IMR-90 (cell line): ENCODE measurements around the gene TFB1M. TPM values are rescaled to one million over a fixed set of nuclear protein-coding genes. Genes with fewer than 3 reads are reported as not detected.

ENCODE experiments used
- ATAC-seq: fragments of 200-7000 bp; cut with Tn5 transposase; 2 replicates; pipeline ENCODE4 v1.9.1; 2020; ENCODE audit warnings: low read depth, mild to moderate bottlenecking, moderate library complexity
- BruUV-seq: library from RNA; stranded (reverse); fragments of 400-500 nt; replicated peaks from 2 replicates; lab custom pipeline; 2021; lab: Mats Ljungman, UMichigan
- CTCF ChIA-PET: fragments of 300-600 bp; formaldehyde crosslinking; extraction: SDS; loops from one replicate; lab custom pipeline; 2021; ENCODE audit warnings: antibody characterized with exemption; lab: Yijun Ruan, JAX
- POLR2A ChIA-PET: fragments of 300-600 bp; sonication (Branson Sonifier 250); formaldehyde crosslinking; loops from one replicate; lab custom pipeline; 2022; ENCODE audit warnings: antibody characterized with exemption; ENCODE audit not compliant: unreplicated experiment; lab: Charles Lee
- DNase-seq: peaks from one replicate; pipeline ENCODE4 v3.0.0; 2013
- H2AFZ ChIP-seq: replicated peaks from 2 replicates; pipeline ENCODE3; 2013; ENCODE audit warnings: low read length, mild to moderate bottlenecking; ENCODE audit not compliant: poor library complexity
- H2AK5ac ChIP-seq: 2 replicates; pipeline ENCODE4 v1.6.1; 2013; ENCODE audit warnings: low read depth, low read length, inconsistent platforms
- H2AK9ac ChIP-seq: replicated peaks from 2 replicates; pipeline ENCODE3; 2013; ENCODE audit warnings: mild to moderate bottlenecking, low read depth, low read length, moderate library complexity; ENCODE audit not compliant: poor library complexity
- H2BK120ac ChIP-seq: 2 replicates; pipeline ENCODE4 v1.6.1; 2013; ENCODE audit warnings: low read depth, low read length, inconsistent platforms
- H2BK15ac ChIP-seq: 3 replicates; pipeline ENCODE4 v1.6.1; 2013; ENCODE audit warnings: low read depth, low read length, inconsistent platforms
- H2BK20ac ChIP-seq: 2 replicates; pipeline ENCODE4 v1.6.1; 2013; ENCODE audit warnings: low read depth, mild to moderate bottlenecking, inconsistent platforms, low read length, moderate library complexity
- H2BK5ac ChIP-seq: 2 replicates; pipeline ENCODE4 v1.6.1; 2013; ENCODE audit warnings: mild to moderate bottlenecking, low read depth, low read length, inconsistent platforms; ENCODE audit not compliant: poor library complexity, severe bottlenecking
- H3K14ac ChIP-seq: replicated peaks from 2 replicates; pipeline ENCODE4 v1.6.1; 2013; ENCODE audit warnings: low read depth, low read length, inconsistent platforms
- H3K18ac ChIP-seq: 2 replicates; pipeline ENCODE4 v1.6.1; 2013; ENCODE audit warnings: low read depth, low read length, control low read depth
- H3K23ac ChIP-seq: 2 replicates; pipeline ENCODE4 v1.6.1; 2013; ENCODE audit warnings: low read depth, low read length, inconsistent platforms
- H3K27ac ChIP-seq: 2 replicates; pipeline ENCODE4 v1.5.1; 2013; ENCODE audit warnings: mild to moderate bottlenecking, control low read depth, low read length; ENCODE audit not compliant: insufficient read depth
- H3K27me3 ChIP-seq: 2 replicates; pipeline ENCODE4 v1.6.1; 2013; ENCODE audit warnings: low read length; ENCODE audit not compliant: control insufficient read depth, insufficient read depth
- H3K36me3 ChIP-seq: 2 replicates; pipeline ENCODE4 v1.6.1; 2013; ENCODE audit warnings: low read length, mixed read lengths; ENCODE audit not compliant: control insufficient read depth, insufficient read depth
- H3K4ac ChIP-seq: 2 replicates; pipeline ENCODE4 v1.6.1; 2013; ENCODE audit warnings: low read depth, low read length, inconsistent platforms
- H3K4me1 ChIP-seq: 2 replicates; pipeline ENCODE4 v1.6.1; 2013; ENCODE audit warnings: low read length, mixed read lengths; ENCODE audit not compliant: control insufficient read depth, insufficient read depth
- H3K4me2 ChIP-seq: 2 replicates; pipeline ENCODE4 v1.6.1; 2013; ENCODE audit warnings: low read depth, mild to moderate bottlenecking, control low read depth, low read length, moderate library complexity
- H3K4me3 ChIP-seq: 2 replicates; pipeline ENCODE4 v1.5.1; 2013; ENCODE audit warnings: low read depth, mild to moderate bottlenecking, control low read depth, low read length, moderate library complexity; ENCODE audit not compliant: insufficient read depth
- H3K56ac ChIP-seq: 2 replicates; pipeline ENCODE4 v1.6.1; 2013; ENCODE audit warnings: low read length, inconsistent platforms; ENCODE audit not compliant: insufficient read depth; ENCODE audit errors: extremely low read depth
- H3K79me1 ChIP-seq, 2 experiments: 2 replicates each; pipeline ENCODE4 v1.6.1; 2013; ENCODE audit warnings: low read length in 2 of 2, inconsistent platforms in 1 of 2, low read depth in 1 of 2
- H3K9ac ChIP-seq: 2 replicates; pipeline ENCODE4 v1.6.1; 2013; ENCODE audit warnings: low read depth, low read length, control low read depth
- H3K9me1 ChIP-seq: 2 replicates; pipeline ENCODE4 v1.6.1; 2013; ENCODE audit warnings: low read length, inconsistent platforms; ENCODE audit not compliant: insufficient read depth
- H3K9me3 ChIP-seq: 2 replicates; pipeline ENCODE4 v1.6.1; 2013; ENCODE audit warnings: low read length; ENCODE audit not compliant: control insufficient read depth, insufficient read depth
- H4K20me1 ChIP-seq: 2 replicates; pipeline ENCODE4 v1.6.1; 2013; ENCODE audit warnings: low read length, inconsistent platforms; ENCODE audit not compliant: insufficient read depth
- H4K5ac ChIP-seq: 2 replicates; pipeline ENCODE4 v1.6.1; 2013; ENCODE audit warnings: mild to moderate bottlenecking, low read depth, low read length, control low read depth
- H4K8ac ChIP-seq, 2 experiments: 2 replicates each; pipeline ENCODE4 v1.6.1; 2013; ENCODE audit warnings: low read depth in 2 of 2, low read length in 2 of 2, control low read depth in 1 of 2, inconsistent platforms in 1 of 2
- H4K91ac ChIP-seq: 2 replicates; pipeline ENCODE4 v1.6.1; 2013; ENCODE audit warnings: low read depth, low read length, inconsistent platforms; ENCODE audit not compliant: insufficient read depth
- CHD1 ChIP-seq: IDR thresholded peaks from 2 replicates; pipeline ENCODE4 v1.6.1; 2012; ENCODE audit warnings: low read depth, low read length, improper control_type of control experiment
- FOS ChIP-seq: fragments of 150-350 bp; IDR thresholded peaks from 2 replicates; pipeline ENCODE4 v1.6.1; 2016; ENCODE audit warnings: low read depth, low read length
- MAZ ChIP-seq: IDR thresholded peaks from 2 replicates; pipeline ENCODE4 v1.6.1; 2012; ENCODE audit warnings: low read depth, mild to moderate bottlenecking, low read length, improper control_type of control experiment, moderate library complexity, borderline replicate concordance
- MXI1 ChIP-seq: IDR thresholded peaks from 2 replicates; pipeline ENCODE4 v1.6.1; 2012; ENCODE audit warnings: low read depth, mild to moderate bottlenecking, low read length, moderate library complexity, borderline replicate concordance
- NFE2L2 ChIP-seq: fragments of 150-350 bp; IDR thresholded peaks from 2 replicates; pipeline ENCODE4 v1.6.1; 2016; ENCODE audit warnings: low read depth, mild to moderate bottlenecking, low read length
- POLR2A ChIP-seq: IDR thresholded peaks from 2 replicates; pipeline ENCODE4 v1.6.1; 2012; ENCODE audit warnings: mild to moderate bottlenecking, low read depth, low read length
- RAD21 ChIP-seq: IDR thresholded peaks from 2 replicates; pipeline ENCODE4 v1.6.1; 2012; ENCODE audit warnings: low read length, improper control_type of control experiment
- SMC3 ChIP-seq: fragments of 150-350 bp; IDR thresholded peaks from 2 replicates; pipeline ENCODE4 v1.6.1; 2016; ENCODE audit warnings: low read depth, mild to moderate bottlenecking, antibody characterized with exemption, low read length, moderate library complexity
- WGBS, 2 experiments: methylation state at CpG; one replicate each; pipeline versions ENCODE4 v1.1.5 to v1.1.7; 2013; ENCODE audit warnings: missing lambda C conversion rate in 2 of 2; ENCODE audit not compliant: insufficient read length in 1 of 2; ENCODE audit errors: extremely low coverage in 2 of 2; 5-methylcytosine and 5-hydroxymethylcytosine counted together
- dilution Hi-C: fragments of 300-500 bp; cut with HindIII; formaldehyde crosslinking; loops from one replicate; pipeline ENCODE4 v1.14.3; 2018; ENCODE audit warnings: low sequenced_read_pairs; ENCODE audit not compliant: unreplicated experiment
- in situ Hi-C: fragments of 300-500 bp; cut with MboI; formaldehyde crosslinking; loops from 3 replicates; pipeline ENCODE4 v1.14.3; 2019; ENCODE audit warnings: low sequenced_read_pairs, inconsistent platforms, mixed read lengths
- intact Hi-C: fragments of 100-400 bp; cut with micrococcal nuclease; formaldehyde crosslinking; loops from 2 replicates; pipeline ENCODE4 v1.10.0; 2022
- polyA plus RNA-seq, 3 experiments: library from polyadenylated mRNA; depleted of rRNA; stranded (reverse); fragments of >200 nt; gene quantifications; 2 replicates each; pipeline ENCODE4 v1.2.3, GENCODE V29; 2012; ENCODE audit warnings: low replicate concordance in 1 of 3
- total RNA-seq: library from RNA; depleted of rRNA; stranded (reverse); fragments of >200 nt; gene quantifications from 2 replicates; pipeline ENCODE4 v1.2.3, GENCODE V29; 2012
- TF ChIP-seq, protein P1 (sequence below): conservative IDR thresholded peaks from 2 replicates; pipeline ENCODE4 v1.5.1; 2012; ENCODE audit warnings: mild to moderate bottlenecking, low read depth, low read length, improper control_type of control experiment
- TF ChIP-seq, protein P2 (sequence below): fragments of 150-350 bp; IDR thresholded peaks from 2 replicates; pipeline ENCODE4 v1.6.1; 2016; ENCODE audit warnings: low read depth, mild to moderate bottlenecking, low read length, moderate library complexity, borderline replicate concordance
- TF ChIP-seq, protein P3 (sequence below): fragments of 150-350 bp; IDR thresholded peaks from 2 replicates; pipeline ENCODE4 v1.6.1; 2017; ENCODE audit warnings: mild to moderate bottlenecking, antibody characterized with exemption, low read length, low read depth

Gene TFB1M
- total and polyA plus RNA-seq, 2 of the 4 experiments (the other 2 are of a cell fraction): 18.1 to 22.4 TPM

DNA sequence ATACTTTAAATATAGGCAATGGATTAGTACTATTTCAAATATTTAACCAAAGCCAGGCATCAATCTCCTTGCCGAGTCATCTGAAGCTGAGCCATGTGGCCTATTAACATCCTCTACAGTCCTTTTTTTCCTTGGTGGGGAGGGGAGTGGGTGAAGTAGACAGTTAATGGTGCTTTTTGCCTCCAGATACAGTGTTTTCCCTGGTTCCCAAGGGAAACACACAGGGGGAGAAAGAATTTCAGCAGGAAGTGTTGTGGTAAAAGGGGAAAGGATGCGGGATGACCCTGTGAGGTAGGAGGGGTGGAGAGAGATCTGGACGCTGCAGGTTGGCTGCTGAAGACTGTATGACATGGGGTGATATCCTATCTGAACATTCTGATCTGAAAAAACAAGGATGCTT is 40.9 kb downstream of the TFB1M start (continued):
- TF ChIP-seq RAD21: no peak

- ChIA-PET POLR2A (no interaction called here), CTCF (no interaction called here)
- H2BK120ac ChIP-seq: peak overlapping the region; percentile 7; the same call in 1 of the 2 replicates
- H3K4me2 ChIP-seq: no peak overlapping the region; the same call in 1 of the 2 replicates
- in situ Hi-C loops: no loop called here
- peak overlapping the region; percentile 17; the same call in 1 of the 2 replicates for H3K4ac ChIP-seq
- peaks cover 16 to 35% of the 10 kb centered on the region in 2 experiments for H3K79me1 ChIP-seq
- H3K23ac ChIP-seq: peak overlapping the region; percentile 29; the same call in 1 of the 2 replicates
- H3K4me1 ChIP-seq: peaks cover 17% of the 10 kb centered on the region
- dilution Hi-C loops: no loop called here
- H3K27ac ChIP-seq: peak overlapping the region; percentile 44; the same call in 1 of the 2 replicates
- ATAC-seq: peak; percentile 35
- peak overlapping the region; percentile 57; the same call in 1 of the 2 replicates for H2BK20ac ChIP-seq
- 0 out of 2 replicates have a peak, but pooled peaks cover 3% of the 10 kb centered on the region for H4K20me1 ChIP-seq
- peak overlapping the region; percentile 48; the same call in 1 of the 2 replicates for H4K5ac ChIP-seq
- H3K56ac ChIP-seq: no peak overlapping the region
- WGBS, 2 experiments: 40% methylated on average over 1 of the region's 8 CpGs; no CpG with 5 or more reads in 1 of the 2 experiments
- no peaks in the 10 kb centered on the region; the same call in 1 of the 2 replicates for H3K36me3 ChIP-seq
- BruUV-seq: no TSS peak
- no peak overlapping the region for H2AFZ ChIP-seq
- no peak overlapping the region; a peak in 1 of 4 replicates for H4K8ac ChIP-seq
- no peak overlapping the region for H2AK9ac ChIP-seq
- peak overlapping the region; percentile 41; the same call in 1 of the 2 replicates for H3K18ac ChIP-seq
- no peak overlapping the region for H3K4me3 ChIP-seq
- H2BK15ac ChIP-seq: no peak overlapping the region
- H3K14ac ChIP-seq: 0 out of 2 replicates have a peak overlapping the region, but pooled peaks have one; percentile 28
- no peaks in the 10 kb centered on the region for H3K27me3 ChIP-seq
- no peak overlapping the region for H4K91ac ChIP-seq
- intact Hi-C loops: no loop called here
- no peak overlapping the region for H3K9ac ChIP-seq
- peak; percentile 35 for DNase-seq
- no peak overlapping the region; the same call in 1 of the 2 replicates for H2AK5ac ChIP-seq
- no peaks in the 10 kb centered on the region for H3K9me3 ChIP-seq
- H2BK5ac ChIP-seq: no peak overlapping the region
- H3K9me1 ChIP-seq: peaks cover 9% of the 10 kb centered on the region
- TF ChIP-seq POLR2A (no peak), CHD1 (no peak), RAD21 (no peak), FOS (no peak), MXI1 (no peak), SMC3 (no peak), NFE2L2 (no peak), MAZ (no peak)
- TF ChIP-seq, protein P1, sequence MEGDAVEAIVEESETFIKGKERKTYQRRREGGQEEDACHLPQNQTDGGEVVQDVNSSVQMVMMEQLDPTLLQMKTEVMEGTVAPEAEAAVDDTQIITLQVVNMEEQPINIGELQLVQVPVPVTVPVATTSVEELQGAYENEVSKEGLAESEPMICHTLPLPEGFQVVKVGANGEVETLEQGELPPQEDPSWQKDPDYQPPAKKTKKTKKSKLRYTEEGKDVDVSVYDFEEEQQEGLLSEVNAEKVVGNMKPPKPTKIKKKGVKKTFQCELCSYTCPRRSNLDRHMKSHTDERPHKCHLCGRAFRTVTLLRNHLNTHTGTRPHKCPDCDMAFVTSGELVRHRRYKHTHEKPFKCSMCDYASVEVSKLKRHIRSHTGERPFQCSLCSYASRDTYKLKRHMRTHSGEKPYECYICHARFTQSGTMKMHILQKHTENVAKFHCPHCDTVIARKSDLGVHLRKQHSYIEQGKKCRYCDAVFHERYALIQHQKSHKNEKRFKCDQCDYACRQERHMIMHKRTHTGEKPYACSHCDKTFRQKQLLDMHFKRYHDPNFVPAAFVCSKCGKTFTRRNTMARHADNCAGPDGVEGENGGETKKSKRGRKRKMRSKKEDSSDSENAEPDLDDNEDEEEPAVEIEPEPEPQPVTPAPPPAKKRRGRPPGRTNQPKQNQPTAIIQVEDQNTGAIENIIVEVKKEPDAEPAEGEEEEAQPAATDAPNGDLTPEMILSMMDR: no peak
- TF ChIP-seq, protein P2, sequence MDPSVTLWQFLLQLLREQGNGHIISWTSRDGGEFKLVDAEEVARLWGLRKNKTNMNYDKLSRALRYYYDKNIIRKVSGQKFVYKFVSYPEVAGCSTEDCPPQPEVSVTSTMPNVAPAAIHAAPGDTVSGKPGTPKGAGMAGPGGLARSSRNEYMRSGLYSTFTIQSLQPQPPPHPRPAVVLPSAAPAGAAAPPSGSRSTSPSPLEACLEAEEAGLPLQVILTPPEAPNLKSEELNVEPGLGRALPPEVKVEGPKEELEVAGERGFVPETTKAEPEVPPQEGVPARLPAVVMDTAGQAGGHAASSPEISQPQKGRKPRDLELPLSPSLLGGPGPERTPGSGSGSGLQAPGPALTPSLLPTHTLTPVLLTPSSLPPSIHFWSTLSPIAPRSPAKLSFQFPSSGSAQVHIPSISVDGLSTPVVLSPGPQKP: no peak
- TF ChIP-seq, protein P3, sequence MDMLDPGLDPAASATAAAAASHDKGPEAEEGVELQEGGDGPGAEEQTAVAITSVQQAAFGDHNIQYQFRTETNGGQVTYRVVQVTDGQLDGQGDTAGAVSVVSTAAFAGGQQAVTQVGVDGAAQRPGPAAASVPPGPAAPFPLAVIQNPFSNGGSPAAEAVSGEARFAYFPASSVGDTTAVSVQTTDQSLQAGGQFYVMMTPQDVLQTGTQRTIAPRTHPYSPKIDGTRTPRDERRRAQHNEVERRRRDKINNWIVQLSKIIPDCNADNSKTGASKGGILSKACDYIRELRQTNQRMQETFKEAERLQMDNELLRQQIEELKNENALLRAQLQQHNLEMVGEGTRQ: no peak
Observed at GRCh38 chr6:155272353-155273232, 41.7 kb downstream of the TFB1M start.
